Keratinocyte (primary cell): ENCODE data around the gene TLR4.

ENCODE experiments used
- CTCF ChIP-seq, 3 experiments: IDR thresholded peaks in 1 of 3; conservative IDR thresholded peaks in 1 of 3; optimal IDR thresholded peaks in 1 of 3; 2 replicates in 2 of 3; 3 replicates in 1 of 3; pipeline versions ENCODE3 to v1.5.1; 2011; ENCODE audit warnings: low read length in 3 of 3, mild to moderate bottlenecking in 3 of 3, moderate library complexity in 2 of 3, control low read depth in 1 of 3, inconsistent platforms in 1 of 3; ENCODE audit not compliant: insufficient read depth in 2 of 3; ENCODE audit errors: extremely low read depth in 1 of 3
- EZH2 ChIP-seq: IDR thresholded peaks from one replicate; pipeline ENCODE4 v1.6.1; 2012; ENCODE audit warnings: inconsistent platforms, mild to moderate bottlenecking, low read length, moderate library complexity

DNA sequence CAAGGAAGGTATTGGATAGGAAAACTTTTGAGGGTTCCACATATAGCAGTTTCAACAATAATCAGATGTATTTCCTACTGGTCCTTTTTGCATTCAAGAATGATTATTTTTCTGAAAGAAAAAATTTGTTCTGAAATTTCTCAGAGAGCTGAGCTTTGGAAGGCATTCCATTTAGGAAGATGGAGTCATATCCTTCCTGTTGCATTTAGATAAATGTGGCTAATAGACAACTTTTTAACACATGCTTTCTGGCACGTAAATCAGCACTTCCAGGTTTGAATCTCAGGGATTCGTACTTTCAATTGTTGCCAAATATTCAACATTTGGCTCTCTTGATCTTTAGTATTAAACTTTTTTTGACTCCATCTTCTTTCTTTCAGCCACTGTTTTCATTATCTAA lies 24.8 kb upstream of the TLR4 start:
- no peak for TF ChIP-seq CTCF (optimal IDR thresholded peaks at IDR 0.05 in 1 of 3, IDR thresholded peaks at IDR 0.05 in 1 of 3, conservative IDR thresholded peaks at IDR 0.05 in 1 of 3; ENCODE audit: extremely low read depth in 1 of 3, insufficient read depth in 2 of 3, low read length in 3 of 3)
- no peak for TF ChIP-seq EZH2
